22Rv1 (cell line): ENCODE data around the gene RPP25L.

Source experiments
- H3K27ac ChIP-seq: fragments of 450-650 bp; 2 replicates; pipeline ENCODE4 v1.5.1; 2017
- ZFX ChIP-seq: fragments of 450-650 bp; IDR thresholded peaks from 2 replicates; pipeline ENCODE4 v1.6.1; 2017; ENCODE audit warnings: antibody characterized with exemption, borderline replicate concordance
- TF ChIP-seq, protein P1 (sequence below): fragments of 450-650 bp; IDR thresholded peaks from 2 replicates; pipeline ENCODE4 v1.5.1; 2017; ENCODE audit warnings: mild to moderate bottlenecking

Gene RPP25L

DNA sequence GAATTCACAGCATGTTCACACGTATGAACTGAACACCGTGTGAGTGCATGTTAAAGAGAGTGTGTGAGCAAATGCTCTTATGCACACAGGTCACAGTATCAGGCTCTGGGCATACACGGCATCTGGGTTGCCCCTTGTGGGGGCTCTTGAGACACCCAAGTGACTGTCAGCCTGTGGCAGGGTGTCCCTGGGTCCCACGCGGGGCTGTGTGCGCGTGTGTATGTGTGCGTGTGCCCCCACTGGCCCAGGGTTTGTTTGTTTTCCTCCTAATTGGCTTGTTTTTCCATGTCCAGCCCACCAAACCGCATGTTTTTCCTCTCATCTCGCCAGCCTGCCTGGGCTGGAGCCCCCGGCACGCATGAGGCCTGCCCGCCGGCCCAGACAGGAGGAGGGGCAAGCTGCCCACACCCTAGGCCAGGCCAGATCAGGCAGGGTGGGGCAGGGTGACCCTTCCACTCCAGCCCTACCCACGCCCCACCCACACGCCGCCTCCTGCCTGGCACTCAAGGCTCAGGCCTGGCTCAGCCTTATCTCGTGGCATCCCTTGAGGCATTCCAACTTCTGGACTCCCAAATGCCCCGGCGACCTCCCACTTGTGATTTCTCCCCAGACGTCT, 51.2 kb downstream of the RPP25L start:
- TF ChIP-seq, protein P1, sequence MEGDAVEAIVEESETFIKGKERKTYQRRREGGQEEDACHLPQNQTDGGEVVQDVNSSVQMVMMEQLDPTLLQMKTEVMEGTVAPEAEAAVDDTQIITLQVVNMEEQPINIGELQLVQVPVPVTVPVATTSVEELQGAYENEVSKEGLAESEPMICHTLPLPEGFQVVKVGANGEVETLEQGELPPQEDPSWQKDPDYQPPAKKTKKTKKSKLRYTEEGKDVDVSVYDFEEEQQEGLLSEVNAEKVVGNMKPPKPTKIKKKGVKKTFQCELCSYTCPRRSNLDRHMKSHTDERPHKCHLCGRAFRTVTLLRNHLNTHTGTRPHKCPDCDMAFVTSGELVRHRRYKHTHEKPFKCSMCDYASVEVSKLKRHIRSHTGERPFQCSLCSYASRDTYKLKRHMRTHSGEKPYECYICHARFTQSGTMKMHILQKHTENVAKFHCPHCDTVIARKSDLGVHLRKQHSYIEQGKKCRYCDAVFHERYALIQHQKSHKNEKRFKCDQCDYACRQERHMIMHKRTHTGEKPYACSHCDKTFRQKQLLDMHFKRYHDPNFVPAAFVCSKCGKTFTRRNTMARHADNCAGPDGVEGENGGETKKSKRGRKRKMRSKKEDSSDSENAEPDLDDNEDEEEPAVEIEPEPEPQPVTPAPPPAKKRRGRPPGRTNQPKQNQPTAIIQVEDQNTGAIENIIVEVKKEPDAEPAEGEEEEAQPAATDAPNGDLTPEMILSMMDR = no peak
- TF ChIP-seq ZFX = no peak
- no peak overlapping the region for H3K27ac ChIP-seq
